HFF-Myc (cell line): Measurements from ENCODE around the gene SP100.
A peak's percentile ranks its signal among the peaks of the same experiment; 100 is the strongest.

Experiments
- DNase-seq: peaks from one replicate; pipeline ENCODE4 v3.0.0-alpha.2; 2011; ENCODE audit warnings: low read depth; ENCODE audit errors: extremely low read depth
- H3K4me3 ChIP-seq: replicated peaks from 2 replicates; pipeline ENCODE4 v1.5.1; 2011; ENCODE audit warnings: low read depth, mild to moderate bottlenecking, control low read depth, low read length
- CTCF ChIP-seq: IDR thresholded peaks from 2 replicates; pipeline ENCODE4 v1.5.1; 2012; ENCODE audit warnings: mild to moderate bottlenecking, low read depth, low read length, control low read depth; ENCODE audit errors: missing control alignments

SP100 gene

GRCh38 chr2:230411570-230412370 is 4.2 kb upstream of the SP100 start:
- DNase-seq: no peak
- peak overlapping the region; percentile 57 for H3K4me3 ChIP-seq
- TF ChIP-seq CTCF: no peak

- TF ChIP-seq CTCF: no peak
- H3K4me3 ChIP-seq: peak overlapping the region; percentile 57
- DNase-seq: no peak
Measured at GRCh38 chr2:230412371-230412711, 3.7 kb upstream of the SP100 start.

- no peak overlapping the region for H3K4me3 ChIP-seq
- no peak for TF ChIP-seq CTCF
- no peak for DNase-seq
Measured at GRCh38 chr2:230412846-230413245, 3.2 kb upstream of the SP100 start.

- no peak for DNase-seq
- no peak for TF ChIP-seq CTCF
- H3K4me3 ChIP-seq: no peak overlapping the region
Measured at GRCh38 chr2:230413479-230413878, 2.5 kb upstream of the SP100 start.

GRCh38 chr2:230414302-230414701 is 1.7 kb upstream of the SP100 start:
- H3K4me3 ChIP-seq: no peak overlapping the region
- DNase-seq: no peak
- TF ChIP-seq CTCF: no peak

- H3K4me3 ChIP-seq: peak overlapping the region; percentile 59
- no peak for TF ChIP-seq CTCF
- DNase-seq: no peak
Measured at GRCh38 chr2:230417436-230417835, 1.4 kb downstream of the SP100 start.
